ENCODE data around the gene ATCAY. TPM values are rescaled to one million over a fixed set of nuclear protein-coding genes. Genes with fewer than 3 reads are reported as not detected.

Gene ATCAY
- total RNA-seq, 1 experiment from 2014 or later: 0.12 TPM

GRCh38 chr19:3970313-3970807 lies 89.9 kb downstream of the ATCAY start:
- no peak for DNase-seq (ENCODE audit: low read depth)

- DNase-seq (ENCODE audit: low read depth): peak; percentile 98
These were observed 90.5 kb downstream of the ATCAY start, which contains the start of gene DAPK3 for GRCh38 chr19:3970808-3971598. Gene DAPK3 (minus strand): TSS chr19:3971099. CDS start chr19:3969735, 1,364 bp downstream.

- DNase-seq (ENCODE audit: low read depth): peak; percentile 26
These were observed 94.7 kb downstream of the ATCAY start for GRCh38 chr19:3975144-3975543.

- peak; percentile 24 for DNase-seq (ENCODE audit: low read depth)
These were observed 95.2 kb downstream of the ATCAY start for GRCh38 chr19:3975637-3976087.

- peak; percentile 36 for DNase-seq (ENCODE audit: low read depth)
These were observed 96.2 kb downstream of the ATCAY start for GRCh38 chr19:3976495-3977241.

Other genes with a start within 250 kb of the ATCAY start
- gene PIP5K1C, start 180.2 kb upstream of the ATCAY start, total RNA-seq (2014; rRNA removed; shearing (Covaris generic)): 11.4 and 15.8 TPM in 2 replicates
- 0.30 and 0.49 TPM in 2 replicates for gene TJP3, start 172.3 kb upstream of the ATCAY start, total RNA-seq (2014; rRNA removed; shearing (Covaris generic))
- 13.7 and 15.0 TPM in 2 replicates for gene APBA3, start 119.0 kb upstream of the ATCAY start, total RNA-seq (2014; rRNA removed; shearing (Covaris generic))
- gene MRPL54, start 118.0 kb upstream of the ATCAY start, total RNA-seq (2014; rRNA removed; shearing (Covaris generic)): 48.6 and 81.6 TPM in 2 replicates
- not detected in 2 replicates for gene RAX2, start 108.5 kb upstream of the ATCAY start, total RNA-seq (2014; rRNA removed; shearing (Covaris generic))
- gene MATK, start 94.3 kb upstream of the ATCAY start, total RNA-seq (2014; rRNA removed; shearing (Covaris generic)): not detected in 2 replicates
- gene ZFR2, start 11.6 kb upstream of the ATCAY start, total RNA-seq (2014; rRNA removed; shearing (Covaris generic)): not detected in 2 replicates
- gene NMRK2, start 52.4 kb downstream of the ATCAY start, total RNA-seq (2014; rRNA removed; shearing (Covaris generic)): not detected in 2 replicates
- gene DAPK3, start 90.4 kb downstream of the ATCAY start, total RNA-seq (2014; rRNA removed; shearing (Covaris generic)): 76.7 and 148 TPM in 2 replicates
- gene EEF2, start 104.8 kb downstream of the ATCAY start, total RNA-seq (2014; rRNA removed; shearing (Covaris generic)): 667 and 964 TPM in 2 replicates
- 16.2 and 19.5 TPM in 2 replicates for gene PIAS4, start 127.1 kb downstream of the ATCAY start, total RNA-seq (2014; rRNA removed; shearing (Covaris generic))
- 6.1 and 17.7 TPM in 2 replicates for gene ZBTB7A, start 186.2 kb downstream of the ATCAY start, total RNA-seq (2014; rRNA removed; shearing (Covaris generic))
- 115 and 162 TPM in 2 replicates for gene MAP2K2, start 243.4 kb downstream of the ATCAY start, total RNA-seq (2014; rRNA removed; shearing (Covaris generic))